Measurements from ENCODE around the gene LRRN2. TPM values are rescaled to one million over a fixed set of nuclear protein-coding genes. Genes with fewer than 3 reads are reported as not detected.

The LRRN2 gene
- 4.3 and 7.0 TPM in 2 replicates for total RNA-seq
- polyA plus RNA-seq = 25.5 and 27.9 TPM in 2 replicates

- peaks cover 4% of the 10 kb centered on the region for H3K4me1 ChIP-seq (ENCODE audit: insufficient read depth)
- H2AFZ ChIP-seq = no peak within 1 kb of the TSS
- peak; percentile 37 for DNase-seq (ENCODE audit: low spot score)
- peak within 1 kb of the TSS; percentile 93 for H3K4me2 ChIP-seq
- H3K27me3 ChIP-seq = peaks cover 58% of the 10 kb centered on the region
- TF ChIP-seq CTCF (IDR thresholded peaks at IDR 0.05; ENCODE audit: poor library complexity) = no peak
- TF ChIP-seq EZH2phosphoT487 (IDR thresholded peaks at IDR 0.05; ENCODE audit: low read depth, severe bottlenecking, unreplicated experiment) = no peak
- TF ChIP-seq EZH2 (IDR thresholded peaks at IDR 0.05; ENCODE audit: borderline replicate concordance) = no peak
- no peaks in the 10 kb centered on the region for H3K79me2 ChIP-seq
- peak within 1 kb of the TSS; percentile 58 for H3K4me3 ChIP-seq
- H3K9me3 ChIP-seq (ENCODE audit: low read depth) = no peaks in the 10 kb centered on the region
- H4K20me1 ChIP-seq (ENCODE audit: insufficient read depth, poor library complexity, severe bottlenecking) = no peaks in the 10 kb centered on the region
- no peak within 1 kb of the TSS for H3K27ac ChIP-seq
- 2% methylated on average over 53 of the region's 84 CpGs for WGBS (ENCODE audit: low lambda C conversion rate, missing lambda C conversion rate)
- H3K9me2 ChIP-seq (replicated peaks; ENCODE audit: insufficient read depth) = no peaks in the 10 kb centered on the region
- H3K36me3 ChIP-seq (replicated peaks; ENCODE audit: insufficient read depth, low read depth) = no peaks in the 10 kb centered on the region
Observed at GRCh38 chr1:204685236-204686006, at the start of gene LRRN2. Gene LRRN2, minus strand, starts transcription at chr1:204685738. Its CDS starts 65,746 bp downstream, at chr1:204619992.

- Histone ChIP-seq H3K27me3 (peaks cover 18% of the 10 kb centered on the region), H3K79me2 (no peaks in the 10 kb centered on the region), H2AFZ (no peak overlapping the region), H3K4me1 (ENCODE audit: insufficient read depth) (no peaks in the 10 kb centered on the region), H3K36me3 (replicated peaks; ENCODE audit: insufficient read depth, low read depth) (no peaks in the 10 kb centered on the region), H3K9me3 (ENCODE audit: low read depth) (peaks cover 11% of the 10 kb centered on the region), H4K20me1 (ENCODE audit: insufficient read depth, poor library complexity, severe bottlenecking) (no peaks in the 10 kb centered on the region), H3K27ac (no peak overlapping the region), H3K4me3 (no peak overlapping the region), H3K9me2 (replicated peaks; ENCODE audit: insufficient read depth) (no peaks in the 10 kb centered on the region), H3K4me2 (no peak overlapping the region)
- DNase-seq (ENCODE audit: low spot score) = no peak
- TF ChIP-seq EZH2phosphoT487 (IDR thresholded peaks at IDR 0.05; ENCODE audit: low read depth, severe bottlenecking, unreplicated experiment) (no peak), CTCF (IDR thresholded peaks at IDR 0.05; ENCODE audit: poor library complexity) (no peak), EZH2 (IDR thresholded peaks at IDR 0.05; ENCODE audit: borderline replicate concordance) (no peak)
Observed at GRCh38 chr1:204735042-204735441, 49.5 kb upstream of the LRRN2 start.

GRCh38 chr1:204733869-204734596, 48.5 kb upstream of the LRRN2 start:
- Histone ChIP-seq H3K27ac (no peak overlapping the region), H3K27me3 (peaks cover 18% of the 10 kb centered on the region), H3K9me2 (replicated peaks; ENCODE audit: insufficient read depth) (no peaks in the 10 kb centered on the region), H3K4me1 (ENCODE audit: insufficient read depth) (no peaks in the 10 kb centered on the region), H2AFZ (no peak overlapping the region), H3K79me2 (no peaks in the 10 kb centered on the region), H3K36me3 (replicated peaks; ENCODE audit: insufficient read depth, low read depth) (no peaks in the 10 kb centered on the region), H3K4me2 (no peak overlapping the region), H3K9me3 (ENCODE audit: low read depth) (peaks cover 11% of the 10 kb centered on the region), H3K4me3 (no peak overlapping the region), H4K20me1 (ENCODE audit: insufficient read depth, poor library complexity, severe bottlenecking) (no peaks in the 10 kb centered on the region)
- 82% methylated on average over 12 of the region's 12 CpGs for WGBS (ENCODE audit: low lambda C conversion rate, missing lambda C conversion rate)
- no peak for DNase-seq (ENCODE audit: low spot score)
- TF ChIP-seq EZH2phosphoT487 (IDR thresholded peaks at IDR 0.05; ENCODE audit: low read depth, severe bottlenecking, unreplicated experiment) = no peak
- no peak for TF ChIP-seq EZH2 (IDR thresholded peaks at IDR 0.05; ENCODE audit: borderline replicate concordance)
- no peak for TF ChIP-seq CTCF (IDR thresholded peaks at IDR 0.05; ENCODE audit: poor library complexity)
